ENCODE data around the gene SLC35F4.

Gene SLC35F4

DNA sequence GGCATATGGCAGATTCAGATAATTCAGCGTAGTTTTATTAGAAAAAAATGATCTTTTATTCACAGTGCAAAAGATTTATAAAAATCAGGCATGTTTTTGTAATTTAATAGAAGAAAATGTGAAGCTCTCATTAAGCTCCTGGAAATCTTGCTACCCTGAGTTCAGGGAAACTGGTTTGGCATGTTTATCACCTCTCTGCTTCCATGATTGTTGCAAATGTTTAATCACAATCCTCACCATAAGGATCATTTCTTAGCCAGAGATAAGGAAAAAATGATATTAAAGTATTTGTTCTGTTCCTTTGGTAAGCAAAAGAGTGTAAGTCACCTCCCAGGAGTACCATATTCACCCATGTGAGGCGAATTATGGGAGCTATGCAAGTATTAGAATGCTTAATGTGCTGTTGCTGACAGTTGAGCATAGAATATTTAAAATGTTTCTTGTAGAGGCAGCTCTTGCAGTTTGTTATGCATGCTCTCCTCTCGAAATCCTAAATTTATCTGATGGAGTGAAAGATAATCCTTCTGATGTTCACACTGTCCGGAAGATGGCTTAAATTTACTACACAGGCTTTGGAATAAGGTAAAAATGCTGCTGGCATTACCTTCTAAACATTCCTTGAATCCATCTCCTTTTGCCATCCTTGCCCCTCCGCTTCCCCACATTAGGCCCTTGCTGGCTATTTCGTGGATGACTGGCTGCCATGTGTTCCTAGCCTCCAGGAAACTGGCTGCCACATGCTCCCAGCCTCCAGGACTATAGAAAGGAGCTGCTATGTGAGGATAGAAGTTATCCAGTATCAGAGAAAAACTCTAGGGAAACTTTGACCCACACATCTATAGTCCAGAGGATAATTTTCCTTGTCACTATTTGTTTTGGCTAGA is 256.5 kb downstream of the SLC35F4 start:
- no peak for DNase-seq

GRCh38 chr14:57607086-57607485 is 258.8 kb downstream of the SLC35F4 start:
- DNase-seq = no peak

- DNase-seq = no peak
Observed at GRCh38 chr14:57583396-57583795, 282.5 kb downstream of the SLC35F4 start.

DNA sequence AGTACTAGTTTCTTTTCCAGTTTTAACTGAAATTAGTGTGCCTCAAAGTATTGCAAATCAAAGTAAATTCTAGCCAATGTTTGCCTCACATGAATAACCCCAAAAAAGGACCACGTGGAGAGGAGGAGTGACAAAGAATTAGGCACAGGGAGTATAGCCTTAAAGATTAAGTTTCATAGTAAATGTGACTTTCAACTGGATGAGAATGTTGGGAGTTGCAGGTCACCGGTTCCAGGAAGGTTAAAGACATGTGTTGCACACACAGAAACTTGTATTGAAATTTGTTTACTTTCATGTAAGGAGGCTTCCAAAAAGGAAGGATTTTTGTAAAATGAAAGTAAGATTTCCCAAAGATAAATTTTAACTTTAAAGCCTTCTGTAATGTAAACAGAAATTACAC is 283.1 kb downstream of the SLC35F4 start:
- DNase-seq = no peak

- no peak for DNase-seq
Observed at GRCh38 chr14:57578801-57579200, 287.1 kb downstream of the SLC35F4 start.

DNA sequence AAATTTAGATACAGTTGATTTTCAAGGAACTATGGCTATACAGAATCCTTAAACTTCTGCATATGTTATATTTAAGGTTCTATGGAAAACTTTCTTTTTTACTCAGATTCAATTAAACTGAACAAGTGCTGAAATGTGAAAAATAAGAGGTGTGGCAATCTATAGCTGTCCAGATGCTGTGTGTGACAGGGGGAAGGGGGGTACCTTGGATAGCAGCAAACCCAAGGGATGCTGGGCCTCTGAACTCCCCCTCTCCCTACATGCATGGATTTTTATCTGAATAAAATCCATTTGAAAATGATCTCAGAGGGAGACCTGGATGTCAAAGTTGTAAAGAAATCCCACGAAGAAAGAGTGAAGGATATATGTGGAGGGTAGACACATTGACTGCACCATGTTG is 289.4 kb downstream of the SLC35F4 start:
- no peak for DNase-seq

DNA sequence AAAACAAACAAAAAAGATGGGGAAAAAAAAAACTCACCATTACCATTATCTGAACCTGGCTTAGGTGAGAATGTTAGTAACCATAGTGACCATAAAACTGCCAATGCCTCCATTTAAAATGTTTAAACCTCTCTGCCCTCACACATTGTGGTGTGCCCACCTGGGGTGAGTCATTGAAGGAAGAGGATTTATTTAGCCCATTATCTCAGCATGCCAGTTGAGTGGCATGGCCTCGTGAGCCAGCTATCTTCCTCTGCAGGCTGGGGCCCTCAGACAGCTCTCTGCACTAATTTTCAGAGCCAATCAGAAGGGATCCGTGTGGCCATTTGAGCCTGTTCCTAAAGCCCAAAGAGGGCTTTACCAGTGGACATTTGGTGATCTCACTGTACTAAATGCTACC is 290.4 kb downstream of the SLC35F4 start:
- no peak for DNase-seq

GRCh38 chr14:57574617-57575288 is 291.1 kb downstream of the SLC35F4 start:
- DNase-seq = no peak

DNA sequence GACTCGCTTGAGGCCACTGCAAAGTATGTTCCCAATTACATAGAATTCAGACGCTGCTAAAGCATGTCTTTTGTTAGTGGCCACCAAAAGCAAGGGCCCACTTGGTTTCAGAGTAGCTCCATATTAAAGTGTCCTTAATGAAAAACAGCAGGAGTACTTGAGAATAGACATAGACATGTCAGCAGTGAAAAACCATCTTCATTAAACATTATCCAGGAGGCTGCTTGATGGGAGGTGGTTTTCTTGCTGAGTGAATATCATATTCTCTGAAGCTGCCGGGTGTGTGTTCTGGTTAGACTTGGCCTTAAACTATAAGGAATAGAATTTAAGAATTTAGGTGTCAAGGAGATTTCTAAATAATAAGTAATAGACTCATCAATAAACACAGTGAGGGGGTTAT is 292.7 kb downstream of the SLC35F4 start:
- no peak for DNase-seq

DNA sequence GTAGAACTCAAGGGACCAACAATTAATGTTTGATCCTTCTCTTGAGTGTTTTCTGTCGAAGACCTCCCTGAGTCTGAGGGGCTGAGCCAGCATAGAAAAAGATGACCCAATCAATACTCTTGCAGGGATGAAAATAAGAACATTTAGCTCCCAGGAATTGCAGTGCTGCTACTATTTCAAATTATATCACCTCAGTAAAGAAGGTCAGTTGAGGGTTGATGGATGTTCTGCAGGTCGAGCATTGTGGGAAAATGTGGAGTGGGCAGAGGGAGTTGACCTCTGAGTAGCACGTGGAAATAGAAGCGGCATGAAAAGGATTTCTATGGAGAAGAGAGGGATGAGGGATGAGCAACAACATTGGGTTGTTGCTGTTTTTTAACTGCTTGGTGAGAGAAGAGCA is 297.3 kb downstream of the SLC35F4 start:
- no peak for DNase-seq

DNA sequence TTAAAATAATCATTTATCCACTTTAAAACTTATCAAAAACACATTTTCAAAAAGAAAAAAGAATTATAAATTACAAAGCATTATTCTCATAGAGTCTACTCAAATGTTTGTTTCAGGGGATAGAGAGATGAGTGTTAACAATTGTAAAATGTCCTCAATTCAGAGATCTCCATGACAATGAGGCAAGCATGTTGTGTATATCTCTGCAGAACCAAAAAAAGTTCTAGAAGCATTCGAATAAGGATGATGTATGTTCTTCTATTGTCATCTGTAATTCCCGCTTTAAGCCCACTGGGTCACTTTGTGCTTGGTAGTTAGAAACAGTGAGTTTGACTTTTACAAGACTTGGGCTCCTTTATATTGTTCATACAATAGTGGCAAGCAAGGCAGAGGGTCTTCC is 298.7 kb downstream of the SLC35F4 start:
- DNase-seq = no peak

- no peak for DNase-seq
Observed at GRCh38 chr14:57560681-57561080, 305.2 kb downstream of the SLC35F4 start.

DNA sequence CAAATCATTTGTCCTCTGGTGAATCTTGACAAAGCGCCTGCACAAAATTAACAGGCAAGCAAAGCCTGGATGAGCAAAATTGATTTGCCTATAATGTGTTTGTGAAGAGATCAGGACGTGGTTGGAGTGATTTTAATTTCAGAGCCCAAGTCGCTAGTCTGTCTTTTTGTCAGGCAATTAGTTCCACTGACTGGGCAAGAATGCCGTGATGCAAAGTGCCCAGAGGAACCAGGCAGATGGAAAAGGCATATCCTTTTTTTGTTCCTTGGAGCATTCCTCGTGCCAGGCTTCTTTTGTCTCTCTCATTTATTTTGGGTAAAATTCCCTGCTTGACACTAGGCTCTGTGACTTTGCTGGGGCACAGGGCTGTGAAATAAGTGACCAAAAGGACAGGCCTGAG is 306.3 kb downstream of the SLC35F4 start:
- DNase-seq = no peak

DNA sequence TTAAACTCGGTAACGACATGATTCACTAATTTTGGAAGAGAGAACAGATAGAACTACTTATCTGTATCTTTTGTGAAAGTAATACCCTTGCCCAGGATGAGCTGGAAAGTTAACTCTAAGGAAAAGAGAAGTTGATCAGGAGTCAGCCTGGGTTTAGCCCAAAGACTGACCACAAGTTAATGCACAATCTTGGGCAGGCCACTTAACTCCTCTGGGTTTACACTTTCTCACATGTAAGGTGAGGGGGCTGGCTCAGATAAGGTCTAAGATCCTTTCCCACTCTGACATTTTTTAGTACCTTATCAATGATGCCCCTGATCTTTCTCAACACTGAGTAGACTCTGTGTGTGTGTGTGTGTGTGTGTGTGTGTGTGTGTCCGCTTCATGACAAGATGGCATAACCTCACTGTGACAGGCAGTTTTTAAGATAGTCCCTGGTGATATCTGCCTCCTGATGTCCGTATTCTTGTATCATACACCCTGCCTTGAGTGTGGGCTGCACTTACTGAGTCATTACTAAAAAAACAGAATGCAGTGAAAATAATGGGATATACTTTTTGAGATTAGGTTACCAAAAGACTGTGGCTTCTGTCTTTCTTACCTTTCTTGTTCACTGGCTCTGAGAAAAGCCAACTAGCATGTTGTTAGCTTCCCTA is 316.0 kb downstream of the SLC35F4 start:
- no peak for DNase-seq

DNA sequence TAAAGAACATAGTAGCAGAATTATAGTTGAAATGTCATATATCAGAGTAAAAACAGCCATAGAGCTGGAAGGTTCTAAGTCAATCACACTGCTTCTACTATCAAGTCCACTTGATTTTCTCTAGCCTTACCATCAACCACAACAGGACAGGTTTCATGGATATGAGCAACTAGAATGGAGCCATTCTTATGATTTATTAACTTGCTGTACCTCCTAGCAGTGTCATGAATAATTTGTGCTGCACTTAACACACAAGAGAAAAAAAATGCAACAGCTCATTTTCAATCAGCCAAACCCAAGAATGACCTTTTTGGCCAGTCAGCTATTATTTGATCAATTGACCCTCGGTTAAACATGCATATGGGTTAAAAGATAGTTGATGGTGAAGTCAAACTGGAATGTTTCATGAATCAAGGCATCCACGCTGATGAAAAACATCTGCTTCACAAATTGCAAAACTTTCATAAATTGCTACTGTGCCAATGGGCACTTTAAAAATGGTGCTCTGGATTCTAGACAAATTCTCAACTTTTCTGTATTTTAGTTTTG is 316.8 kb downstream of the SLC35F4 start:
- DNase-seq = no peak

- no peak for DNase-seq
Observed at GRCh38 chr14:57547131-57547530, 318.8 kb downstream of the SLC35F4 start.

DNA sequence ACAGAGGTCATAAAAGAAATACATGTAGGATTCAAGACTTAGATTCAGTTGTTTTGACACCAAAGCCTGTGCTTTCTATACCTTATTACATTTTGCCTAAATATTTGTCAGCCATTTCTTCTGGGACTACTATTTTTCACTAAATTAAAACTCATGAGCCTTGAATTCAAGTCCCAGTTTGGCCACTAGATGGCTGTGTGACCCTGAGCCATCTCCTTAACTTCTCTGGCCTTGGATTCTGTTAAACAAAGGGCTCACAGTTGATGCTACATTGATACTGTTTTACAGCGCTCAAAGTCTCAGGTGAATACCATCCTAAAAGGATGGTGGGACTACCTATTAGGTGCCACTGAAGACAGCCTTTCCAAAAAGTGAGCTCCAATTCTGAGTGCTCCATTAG is 332.7 kb downstream of the SLC35F4 start:
- DNase-seq = peak in 1 of 2 donors; percentile 12

GRCh38 chr14:57530571-57530970 is 335.3 kb downstream of the SLC35F4 start:
- DNase-seq = no peak

DNA sequence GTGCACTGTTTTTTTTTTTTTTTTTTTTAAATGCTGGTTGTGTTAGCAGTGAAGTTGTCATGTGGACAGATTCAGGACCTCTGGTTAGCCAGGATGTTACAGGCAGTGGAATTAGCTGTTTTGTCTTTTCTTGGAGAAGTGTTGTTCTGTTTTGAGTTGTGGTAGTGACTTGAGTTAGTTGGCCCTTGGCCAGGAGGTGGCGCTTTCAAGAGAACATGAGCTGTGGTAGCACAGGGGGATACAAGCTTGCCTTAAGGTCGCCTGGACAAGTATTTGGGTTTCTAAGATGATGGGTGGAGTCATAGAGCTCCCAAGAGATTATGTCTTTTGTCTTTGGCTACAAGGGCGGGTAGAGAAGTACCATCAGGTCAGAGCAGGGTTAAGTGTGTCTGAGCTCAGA is 338.9 kb downstream of the SLC35F4 start:
- no peak for DNase-seq

- DNase-seq = no peak
Observed at GRCh38 chr14:57519043-57519442, 346.8 kb downstream of the SLC35F4 start.

Measured in inflammatory macrophage treated with lipopolysaccharide for 1 hour (primary cell).